HG03196 (cell line): ENCODE measurements around the gene SDS.

Experiments
- ATAC-seq: cut with Tn5 transposase; IDR thresholded peaks from one replicate; pipeline ENCODE4 v1.9.1; 2021; ENCODE audit not compliant: unreplicated experiment

Gene SDS

DNA sequence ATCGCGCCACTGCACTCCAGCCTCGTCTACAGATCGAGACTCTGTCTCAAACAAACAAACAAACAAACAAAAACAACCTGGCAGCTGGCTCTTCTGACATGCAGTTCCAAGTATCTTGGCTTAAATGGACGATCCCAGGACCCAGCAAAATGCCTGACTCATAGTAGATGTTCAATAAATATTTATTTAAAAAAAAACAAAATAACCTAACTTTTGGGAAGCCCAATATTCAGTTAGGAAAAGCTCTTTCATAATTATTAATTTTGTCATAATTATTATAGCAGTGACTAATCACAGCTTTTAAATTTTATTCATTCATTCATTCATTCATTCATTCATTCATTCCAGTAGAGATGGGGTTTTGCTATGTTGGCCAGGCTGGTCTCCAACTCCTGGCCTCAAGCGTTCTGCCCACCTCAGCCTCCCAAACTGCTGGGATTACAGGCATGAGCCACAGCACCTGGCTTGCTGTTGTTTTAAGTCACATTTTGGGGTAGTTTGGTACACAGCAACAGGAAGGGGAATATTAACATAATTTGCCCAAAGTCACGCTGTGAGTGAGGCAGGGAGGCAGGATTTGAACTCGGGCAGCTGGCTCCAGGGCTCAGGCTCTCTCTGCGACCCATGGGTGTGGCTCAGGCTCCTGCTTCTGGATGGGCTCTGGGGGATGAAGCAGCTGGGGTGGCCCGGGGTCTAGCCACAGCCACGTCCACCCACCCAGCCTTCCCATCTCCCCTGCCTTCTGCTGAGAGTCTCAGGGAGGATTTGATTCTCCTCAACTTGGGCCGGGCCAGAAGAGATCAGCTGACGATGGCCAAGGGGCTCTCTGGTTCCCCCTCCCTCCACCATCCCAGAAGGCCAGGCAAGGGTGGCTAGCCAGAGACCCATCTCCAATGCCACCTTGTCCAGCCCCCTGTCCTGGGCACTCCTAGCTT is 2.4 kb downstream of the SDS start:
- ATAC-seq = no peak

DNA sequence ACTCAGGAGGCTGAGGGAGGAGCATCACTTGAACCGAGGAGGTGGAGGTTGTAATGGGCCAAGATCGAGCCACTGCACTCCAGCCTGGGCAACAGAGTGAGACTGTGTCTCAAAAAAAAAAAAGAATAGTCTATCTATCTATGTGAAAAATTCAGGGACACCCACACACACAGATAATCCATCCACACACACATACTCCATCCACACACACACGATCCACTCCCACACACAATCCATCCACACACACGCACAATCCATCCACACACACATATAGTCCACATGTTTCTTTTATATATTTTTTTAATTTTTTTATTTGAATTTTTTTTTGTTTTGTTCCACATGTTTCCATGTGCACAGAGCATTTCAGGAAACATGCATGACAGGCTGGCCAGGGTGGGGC is 3.3 kb downstream of the SDS start:
- ATAC-seq = no peak

DNA sequence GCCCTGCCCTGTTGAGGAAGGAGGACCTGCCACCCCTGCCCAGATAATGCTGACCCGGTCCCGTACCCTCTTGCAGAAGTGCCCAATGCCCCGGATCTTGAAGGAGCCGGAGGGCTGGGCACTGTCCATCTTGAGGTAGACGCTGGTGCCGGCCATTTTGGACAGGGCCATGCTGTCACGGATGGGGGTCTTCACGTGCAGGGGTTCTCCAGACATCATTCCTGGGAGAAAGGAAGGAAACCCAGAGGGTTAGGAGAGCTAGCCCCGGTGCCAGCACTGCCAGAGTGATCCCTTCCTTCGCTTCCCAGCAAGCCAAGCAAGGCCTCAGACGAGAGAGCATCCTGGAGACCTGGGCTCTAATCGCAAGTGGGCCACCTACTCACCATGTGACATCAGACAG is 4.2 kb downstream of the SDS start:
- ATAC-seq = no peak

DNA sequence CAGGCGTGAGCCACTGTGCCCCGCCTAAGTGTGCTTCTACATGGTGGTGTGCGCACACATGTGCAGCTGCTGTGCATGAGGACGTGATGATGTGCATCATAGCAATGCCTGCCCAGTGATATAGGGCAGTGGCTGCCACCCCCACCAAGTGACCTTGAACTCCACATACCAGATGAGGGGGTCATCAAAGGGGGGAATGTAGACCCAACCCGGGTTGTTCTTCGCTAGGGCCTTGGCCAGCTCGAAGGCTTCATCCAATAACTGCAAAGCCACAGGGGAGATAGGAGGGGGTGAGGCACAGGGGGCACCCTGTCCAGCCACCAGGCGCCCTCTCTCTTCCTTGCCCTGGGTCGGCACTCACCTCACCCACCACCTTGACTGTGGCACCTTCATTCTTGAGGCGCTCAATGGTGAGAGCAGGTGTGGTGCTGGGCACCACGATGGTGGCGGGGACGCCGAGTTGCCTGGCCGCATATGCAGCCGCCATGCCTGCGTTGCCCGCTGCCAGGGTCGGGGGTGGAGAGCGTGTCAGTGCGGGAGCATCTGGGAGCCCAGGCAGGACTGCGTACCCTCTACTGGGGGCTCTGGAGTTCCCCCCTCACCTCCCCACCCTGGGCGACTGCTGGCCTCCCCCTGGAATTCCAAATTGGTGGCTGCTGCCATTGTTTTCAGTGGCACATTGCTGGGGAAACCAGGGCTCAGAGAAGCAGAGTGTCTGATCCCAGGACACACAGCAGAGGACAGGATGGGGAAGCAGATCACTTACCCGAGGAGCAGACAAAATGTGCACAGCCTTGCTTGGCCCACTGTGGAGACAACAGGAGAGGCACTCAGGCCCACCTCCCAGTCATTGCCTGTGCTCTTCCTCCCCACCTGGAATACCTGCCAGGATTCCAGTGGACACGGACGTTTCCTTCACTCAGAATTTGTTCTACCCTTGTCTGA is 5.1 kb downstream of the SDS start:
- ATAC-seq = no peak

DNA sequence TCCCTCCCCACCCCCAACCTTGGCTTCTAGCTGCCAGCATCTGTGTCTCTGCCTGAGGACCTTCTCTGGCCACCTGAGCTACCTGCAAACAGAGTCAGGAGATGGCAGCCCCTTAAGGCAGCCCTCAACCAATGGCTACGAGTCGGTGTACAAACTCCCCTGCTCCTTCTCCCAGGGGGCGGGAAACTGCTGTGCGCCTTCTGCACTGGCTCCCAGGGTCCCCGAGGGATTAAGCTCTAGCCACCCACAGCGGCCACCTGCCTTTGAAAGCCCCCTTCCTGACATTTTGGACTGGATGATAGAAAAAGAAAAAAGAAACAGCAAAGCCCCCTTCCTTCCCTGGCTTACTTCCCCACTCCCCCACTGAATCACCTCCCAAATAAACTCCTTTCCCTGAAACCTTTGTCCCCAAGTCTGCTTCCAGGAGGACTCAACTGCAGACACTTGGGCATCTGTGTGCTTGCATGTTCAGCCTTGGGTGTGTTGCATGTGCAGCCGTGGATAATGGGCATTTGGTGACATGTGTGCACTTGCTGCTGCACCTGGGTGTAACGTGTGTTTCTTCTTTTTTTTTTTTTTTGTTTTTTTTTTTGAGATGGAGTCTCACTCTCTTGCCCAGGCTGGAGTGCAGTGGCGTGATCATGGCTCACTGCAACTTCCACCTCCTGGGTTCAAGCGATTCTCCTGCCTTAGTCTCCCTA is 6.0 kb downstream of the SDS start:
- ATAC-seq = no peak

DNA sequence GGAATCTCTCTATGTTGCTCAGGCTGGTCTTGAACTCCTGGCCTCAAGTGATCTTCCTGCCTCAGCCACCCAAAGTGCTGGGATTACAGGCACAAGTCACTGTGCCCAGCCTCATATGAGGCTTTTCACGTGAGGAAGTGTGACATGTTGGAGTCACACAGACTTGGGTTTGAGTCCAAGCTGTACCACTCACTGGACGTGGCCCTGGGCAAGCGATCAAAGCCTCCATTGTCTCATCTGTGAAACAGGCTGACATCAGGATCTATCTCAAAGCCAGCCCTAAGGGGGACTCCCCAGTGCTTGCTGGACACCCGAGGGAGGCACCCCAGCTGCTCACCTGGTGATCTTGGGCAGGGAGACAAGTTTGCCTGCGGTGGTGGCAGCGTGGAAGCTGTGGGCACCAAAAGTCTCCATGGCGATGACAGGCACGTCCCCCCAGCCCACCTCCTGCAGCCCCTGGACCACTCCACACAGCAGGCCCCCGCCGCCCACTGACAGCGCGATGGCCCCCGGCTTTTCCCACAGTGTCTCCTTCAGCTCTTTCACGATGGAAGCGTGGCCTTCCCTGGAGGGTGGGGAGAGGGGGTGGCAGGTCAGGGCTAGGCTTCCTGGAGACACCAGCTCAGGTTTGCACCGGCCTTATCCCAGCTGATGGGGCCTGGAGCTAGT is 6.7 kb downstream of the SDS start:
- no peak for ATAC-seq

DNA sequence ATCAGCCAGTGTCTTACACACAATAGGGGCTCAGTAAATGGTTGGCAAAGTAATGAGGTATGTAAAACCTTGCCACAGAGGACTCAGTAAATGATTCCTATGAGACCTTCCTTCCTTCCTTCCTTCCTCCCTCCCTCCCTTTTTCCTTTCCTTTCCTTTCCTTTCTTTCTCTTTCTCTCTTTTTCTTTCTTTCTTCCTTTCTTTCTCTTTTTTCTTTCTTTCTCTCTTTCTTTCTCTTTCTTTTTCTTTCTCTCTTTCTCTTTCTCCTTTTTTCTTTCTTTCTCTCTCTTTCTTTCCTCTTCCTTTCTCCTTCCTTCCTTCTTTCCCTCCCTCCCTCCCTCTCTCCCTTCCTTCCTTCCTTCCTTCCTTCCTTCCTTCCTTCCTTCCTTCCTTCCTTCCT is 7.5 kb downstream of the SDS start:
- no peak for ATAC-seq

DNA sequence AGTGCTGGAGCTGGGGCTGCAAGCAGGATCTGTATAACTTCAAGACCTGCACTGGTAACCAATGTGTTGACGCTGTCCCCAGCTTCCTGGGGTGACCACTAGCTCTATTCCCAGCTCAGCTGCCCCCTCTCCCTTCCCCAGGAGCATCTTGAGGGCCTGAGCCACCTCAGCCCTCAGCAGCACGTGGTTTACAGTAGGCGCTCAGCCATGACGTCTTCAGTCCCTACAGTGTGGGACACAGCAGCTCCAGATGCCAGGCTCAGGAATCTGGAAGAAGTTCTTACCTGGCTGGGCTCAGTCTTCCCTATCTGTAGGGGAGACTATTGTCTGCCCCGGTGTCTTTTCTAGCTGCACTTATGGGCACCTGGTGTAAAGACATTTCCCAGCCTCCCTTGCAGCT is 8.6 kb downstream of the SDS start:
- no peak for ATAC-seq

DNA sequence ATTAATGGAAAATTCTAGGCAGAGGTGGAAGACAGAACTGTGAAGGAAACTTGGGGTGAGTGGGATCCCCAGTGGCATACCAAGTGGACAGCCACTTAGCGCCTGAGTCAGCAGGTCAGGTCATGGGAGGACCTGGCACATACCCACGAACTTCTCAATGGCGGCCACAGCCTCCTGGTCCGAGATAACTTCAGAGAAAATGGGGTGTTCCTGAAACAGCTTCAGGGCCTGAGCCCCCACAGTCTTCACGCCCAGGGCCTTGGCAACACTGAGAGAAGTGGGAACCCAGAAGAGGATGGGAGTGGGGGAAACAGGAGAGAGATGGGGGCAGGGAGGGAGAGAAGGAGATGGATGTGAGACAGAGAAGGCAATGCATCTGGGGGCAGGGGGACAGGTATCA is 9.9 kb downstream of the SDS start:
- no peak for ATAC-seq

DNA sequence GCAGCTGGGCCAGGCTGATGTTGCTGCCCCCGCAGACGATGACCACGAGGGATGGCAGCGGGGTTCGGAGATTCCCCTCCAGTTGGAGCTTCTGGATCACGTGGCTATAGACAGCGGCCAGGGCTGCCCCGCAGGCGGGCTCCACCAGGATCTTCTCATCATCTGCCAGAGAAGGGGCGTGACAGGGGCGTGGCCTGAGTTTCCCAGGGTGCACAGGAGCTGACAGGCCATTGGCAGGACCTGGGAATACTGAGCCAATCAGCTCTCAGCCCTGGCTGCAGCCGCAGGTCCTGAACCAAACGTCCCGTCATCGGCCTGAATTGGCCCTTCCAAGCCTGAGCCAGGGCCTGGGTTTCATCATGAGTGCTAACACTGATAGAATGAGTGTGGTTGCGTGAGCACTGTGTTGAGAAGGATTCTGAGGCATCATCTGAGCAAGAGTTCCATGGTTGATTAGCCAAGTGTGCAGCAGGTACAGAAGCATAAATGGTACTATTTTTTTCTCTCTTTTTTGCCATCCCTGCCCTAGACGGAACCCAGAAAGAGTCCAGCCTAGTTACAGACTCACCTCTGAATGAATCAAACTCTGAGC is 10.6 kb downstream of the SDS start:
- no peak for ATAC-seq

DNA sequence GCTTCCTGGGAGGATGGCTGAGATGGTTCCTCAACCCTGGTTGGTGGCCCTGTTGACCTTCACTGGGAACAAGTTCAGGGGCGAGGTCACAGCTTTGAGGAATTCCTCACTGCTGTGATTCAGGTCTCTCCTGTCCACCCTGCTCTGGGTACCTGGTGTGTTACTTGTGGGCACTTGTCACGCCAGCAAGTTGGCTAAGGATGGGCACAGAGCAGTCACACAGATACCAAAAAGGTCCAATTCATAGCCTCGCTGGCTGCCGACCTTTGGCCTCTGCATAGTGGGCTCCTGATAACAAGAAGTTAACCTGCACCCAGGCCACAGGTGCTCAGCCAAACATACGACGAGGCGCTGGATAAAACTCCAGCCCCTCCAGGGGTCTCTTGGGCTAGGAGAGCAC is 11.2 kb downstream of the SDS start:
- ATAC-seq = no peak

DNA sequence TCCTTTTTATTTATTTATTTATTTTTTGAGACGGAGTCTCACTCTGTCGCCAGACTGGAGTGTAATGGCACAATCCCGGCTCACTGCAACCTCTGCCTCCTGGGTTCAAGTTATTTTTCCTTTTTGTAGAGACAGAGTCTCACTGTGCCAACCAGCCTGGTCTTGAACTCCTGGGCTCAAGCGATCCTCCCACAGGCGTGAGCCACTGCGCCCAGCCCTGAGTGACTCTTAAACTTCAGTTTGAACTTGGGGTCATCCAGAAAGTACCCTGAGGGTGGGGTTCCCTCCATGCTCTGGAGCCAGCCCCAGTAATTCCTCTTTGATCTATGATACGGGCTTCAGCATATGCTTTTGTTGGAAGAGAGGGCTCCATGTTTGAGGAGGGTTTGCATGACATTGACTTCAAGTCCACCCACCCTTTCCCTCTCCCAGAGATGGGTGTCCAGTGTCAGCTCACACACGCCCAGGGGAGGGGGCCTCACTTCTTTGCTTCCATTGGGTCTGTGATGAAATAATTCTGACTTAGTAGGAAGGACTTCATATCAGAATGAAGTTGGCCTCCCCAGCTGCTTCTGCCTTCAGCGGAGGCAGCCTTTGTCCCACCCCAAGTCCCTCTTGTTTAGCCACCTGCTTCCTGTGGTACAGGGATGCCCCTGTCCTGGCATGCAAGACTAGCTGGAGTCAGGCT is 11.9 kb downstream of the SDS start:
- ATAC-seq = no peak

DNA sequence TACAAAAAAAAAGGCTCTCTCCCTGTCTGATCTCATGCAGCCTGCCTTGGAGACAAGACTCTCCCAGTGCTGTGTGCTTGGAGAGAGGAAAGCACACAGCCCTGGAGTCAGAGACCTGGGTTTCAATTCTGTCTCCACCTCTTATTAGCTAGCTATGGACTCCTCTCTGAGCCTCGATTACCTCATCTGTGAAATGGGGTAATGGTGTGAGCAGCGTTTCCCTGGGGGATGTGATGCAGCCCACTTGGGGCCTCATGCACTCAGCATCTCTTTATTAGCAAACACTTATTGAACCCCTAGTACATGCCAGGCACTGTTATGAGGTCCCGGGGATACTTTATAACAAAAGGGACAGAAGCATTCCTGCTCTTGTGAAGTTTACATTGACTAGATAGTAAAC is 12.5 kb downstream of the SDS start:
- no peak for ATAC-seq

DNA sequence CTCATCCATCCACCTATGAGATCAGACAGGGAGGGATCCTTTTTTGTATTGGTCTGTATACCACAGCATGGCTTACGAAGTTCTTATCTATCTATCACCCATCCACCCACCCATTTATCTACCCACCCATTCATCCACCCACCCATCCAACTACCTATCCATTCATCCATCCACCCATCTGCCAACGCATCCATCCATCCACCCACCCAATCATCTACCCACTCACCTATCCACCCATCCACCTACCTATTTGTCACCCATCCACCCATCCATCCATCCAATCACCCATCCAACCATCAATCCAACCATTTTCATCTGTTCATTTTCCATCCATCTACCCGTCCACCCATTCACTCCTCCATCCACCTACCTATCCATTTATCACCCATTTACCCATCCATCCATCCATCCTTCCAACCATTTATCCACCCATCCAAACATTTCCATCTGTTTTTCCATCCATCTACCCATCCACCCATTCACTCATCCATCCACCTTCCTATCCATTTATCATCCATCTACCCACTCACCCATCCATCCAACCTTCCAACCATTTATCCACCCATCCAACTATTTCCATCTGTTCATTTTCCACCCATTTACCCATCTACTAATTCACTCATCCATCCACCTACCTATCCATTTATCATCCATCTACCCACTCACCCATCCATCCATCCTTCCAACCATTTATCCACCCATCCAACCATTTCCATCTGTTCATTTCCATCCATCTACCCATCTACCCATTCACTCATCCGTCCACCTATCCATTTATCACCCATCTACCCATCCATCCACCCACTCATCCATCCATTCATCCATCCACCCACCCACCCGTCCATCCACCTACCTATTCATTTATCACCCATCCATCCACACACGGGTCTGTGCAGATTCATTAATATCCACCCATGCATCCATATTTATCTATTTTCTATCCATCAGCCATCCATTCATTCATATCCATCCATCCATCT is 13.3 kb downstream of the SDS start:
- ATAC-seq = no peak

DNA sequence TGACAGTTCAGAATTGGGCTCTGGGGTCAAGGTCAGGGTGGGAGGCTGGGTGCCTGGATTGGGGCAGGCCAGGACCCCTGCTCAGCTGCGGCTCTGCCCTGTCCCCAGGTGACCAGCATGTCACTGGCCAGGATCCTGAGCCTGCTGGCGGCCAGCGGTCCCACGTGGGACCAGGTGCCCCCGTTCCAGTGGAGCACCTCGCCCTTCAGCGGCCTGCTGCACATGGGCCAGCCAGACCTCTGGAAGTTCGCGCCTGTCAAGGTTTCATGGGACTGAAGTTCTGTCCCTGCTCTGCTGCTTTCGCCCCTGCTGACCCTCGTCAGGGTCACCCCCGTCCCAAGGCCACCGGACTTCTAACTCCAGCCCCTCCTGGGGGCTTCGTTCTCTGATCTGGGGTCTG is 15.3 kb downstream of the SDS start:
- ATAC-seq = no peak

DNA sequence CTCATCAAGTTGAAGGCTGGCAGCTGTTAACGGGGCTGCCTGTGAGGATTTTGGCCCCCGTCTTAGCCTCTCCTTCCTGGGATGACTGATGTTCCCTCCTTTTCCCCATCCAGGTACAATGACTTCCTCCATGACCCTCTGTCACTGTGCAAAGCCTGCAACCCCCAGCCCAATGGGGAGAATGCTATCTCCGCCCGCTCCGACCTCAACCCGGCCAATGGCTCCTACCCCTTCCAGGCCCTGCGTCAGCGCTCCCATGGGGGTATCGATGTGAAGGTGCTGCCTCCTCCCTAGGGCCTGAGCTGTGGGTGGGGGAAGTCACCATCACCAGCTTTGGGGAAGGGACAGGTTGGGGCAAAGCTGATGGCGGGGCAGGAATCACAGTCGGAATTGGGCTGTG is 16.1 kb downstream of the SDS start:
- ATAC-seq = no peak

DNA sequence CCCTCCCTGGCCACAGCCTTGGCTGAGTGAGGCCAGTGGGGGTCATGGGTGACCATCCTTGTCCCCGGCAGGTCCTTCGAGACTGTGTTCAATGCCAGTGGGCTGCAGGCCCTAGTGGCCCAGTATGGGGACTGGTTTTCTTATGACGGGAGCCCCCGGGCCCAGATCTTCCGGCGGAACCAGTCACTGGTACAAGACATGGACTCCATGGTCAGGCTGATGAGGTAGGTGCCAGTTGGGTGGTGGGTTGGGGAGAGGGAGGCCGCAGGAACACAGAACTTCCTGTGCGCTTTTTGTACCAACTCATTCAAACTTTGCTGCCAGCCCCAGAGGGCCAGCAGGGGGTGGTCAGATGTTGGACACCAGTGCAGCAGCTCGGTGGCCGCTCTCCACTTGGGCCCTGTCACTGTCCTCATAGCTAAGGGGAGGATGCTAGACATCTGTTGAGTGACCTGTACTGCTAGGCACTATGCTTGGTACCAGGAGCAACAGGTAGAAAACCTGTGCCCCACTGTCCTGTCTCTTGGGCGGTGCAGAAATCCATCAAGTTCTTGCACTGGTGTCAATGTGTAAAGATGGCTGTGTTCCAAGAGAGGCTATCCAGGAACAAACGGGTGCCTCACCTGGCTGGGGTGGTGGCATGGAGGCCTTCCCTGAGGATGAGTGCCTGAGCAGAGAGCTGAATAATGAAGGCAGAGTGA is 16.7 kb downstream of the SDS start:
- no peak for ATAC-seq

DNA sequence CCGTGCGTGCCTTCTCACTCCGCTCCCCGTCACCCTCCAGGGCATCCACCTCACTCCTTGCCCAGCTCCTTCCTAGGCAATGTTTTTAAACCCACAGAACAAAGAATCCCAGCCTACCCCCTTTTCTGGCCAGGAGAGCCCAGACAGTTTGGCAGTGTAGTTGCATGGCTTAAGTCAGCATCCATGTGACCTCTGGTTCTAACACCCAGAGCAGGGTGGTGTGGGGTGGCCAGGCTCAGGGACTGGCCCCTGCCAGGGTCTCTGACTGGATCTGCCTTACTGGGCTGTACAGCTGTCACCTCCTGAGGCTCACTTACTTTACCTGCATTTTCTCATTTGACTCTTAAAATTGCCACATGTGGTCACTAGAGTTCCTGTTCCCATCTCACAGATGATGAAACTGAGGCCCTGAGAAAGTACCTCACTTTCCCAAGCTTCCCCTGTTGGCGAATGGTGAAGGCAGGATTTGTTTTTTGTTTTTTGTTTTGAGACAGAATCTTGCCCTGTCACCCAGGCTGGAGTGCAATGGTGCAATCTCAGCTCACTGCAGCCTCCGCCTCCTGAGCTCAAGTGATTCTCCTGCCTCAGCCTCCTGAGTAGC is 18.3 kb downstream of the SDS start:
- ATAC-seq = no peak
